A549 (cell line): Measurements from ENCODE around the gene KNDC1. TPM values are rescaled to one million over a fixed set of nuclear protein-coding genes. Genes with fewer than 3 reads are reported as not detected.

Source experiments
- ATAC-seq, 2 experiments: fragments of 200-7000 bp in 1 of 2; fragments of >200 bp in 1 of 2; cut with Nextera tagmentation in 1 of 2; cut with Tn5 transposase in 1 of 2; 3 replicates each; pipeline versions ENCODE4 v1.8.0 to v1.9.1; 2018 to 2020; ENCODE audit warnings: mild to moderate bottlenecking in 1 of 2, moderate library complexity in 1 of 2
- CTCF ChIA-PET: fragments of 300-600 bp; sonication (Branson Sonifier 250); formaldehyde crosslinking; extraction: SDS; loops from one replicate; lab custom pipeline; 2021; ENCODE audit warnings: antibody characterized with exemption, inconsistent platforms; lab: Yijun Ruan, JAX
- POLR2A ChIA-PET: fragments of 350-600 bp; formaldehyde crosslinking; extraction: SDS; loops from one replicate; lab custom pipeline; 2021; ENCODE audit warnings: antibody characterized with exemption, inconsistent platforms; lab: Yijun Ruan, JAX
- DNase-seq, 2 experiments: peaks; one replicate each; pipeline versions ENCODE4 v3.0.0 to v3.0.0-alpha.2; 2011 to 2016; ENCODE audit warnings: low read depth in 1 of 2, low spot score in 1 of 2
- FAIRE-seq: peaks from 2 replicates; lab custom pipeline; 2011; peaks lifted over from hg19 to GRCh38; lab: Jason Lieb, UNC
- H3K27ac ChIP-seq, 2 experiments: fragments of >200 bp; sonication (Bioruptor Twin); formaldehyde crosslinking; 3 replicates each; pipeline ENCODE4 v1.5.1; 2016 to 2017
- H3K4me1 ChIP-seq: fragments of >200 bp; sonication (Bioruptor Twin); formaldehyde crosslinking; 3 replicates; pipeline ENCODE4 v1.6.1; 2016
- H3K4me2 ChIP-seq: fragments of >200 bp; sonication (Bioruptor Twin); formaldehyde crosslinking; 3 replicates; pipeline ENCODE4 v1.6.1; 2016
- H3K4me3 ChIP-seq: fragments of >200 bp; sonication (Bioruptor Twin); formaldehyde crosslinking; 3 replicates; pipeline ENCODE4 v1.5.1; 2016
- H3K9me3 ChIP-seq: fragments of >200 bp; sonication (Bioruptor Twin); formaldehyde crosslinking; 3 replicates; pipeline ENCODE4 v1.6.1; 2016
- BHLHE40 ChIP-seq: IDR thresholded peaks from 2 replicates; pipeline ENCODE4 v1.6.1; 2012; ENCODE audit warnings: low read depth, low read length, inconsistent platforms
- CHD2 ChIP-seq: fragments of 150-350 bp; IDR thresholded peaks from 2 replicates; pipeline ENCODE4 v1.6.1; 2014; ENCODE audit warnings: low read length; ENCODE audit not compliant: partially characterized antibody
- CHD4 ChIP-seq: fragments of 200-600 bp; sonication (generic); IDR thresholded peaks from 2 replicates; pipeline ENCODE4 v1.6.1; 2016; ENCODE audit warnings: antibody characterized with exemption, mild to moderate bottlenecking, borderline replicate concordance
- GATA3 ChIP-seq: IDR thresholded peaks from 2 replicates; pipeline ENCODE4 v1.6.1; 2012; ENCODE audit warnings: borderline replicate concordance
- HDAC2 ChIP-seq: fragments of 200-600 bp; sonication (generic); IDR thresholded peaks from 2 replicates; pipeline ENCODE4 v1.6.1; 2016
- HES2 ChIP-seq: fragments of >200 bp; sonication (Bioruptor Twin); formaldehyde crosslinking; IDR thresholded peaks from 2 replicates; pipeline ENCODE4 v1.6.1; 2016
- HEYL ChIP-seq: fragments of 250-450 bp; sonication (Bioruptor Pico); IDR thresholded peaks from 2 replicates; pipeline ENCODE4 v1.8.0; 2021; ENCODE audit warnings: mild to moderate bottlenecking, moderate library complexity
- JUNB ChIP-seq: fragments of >200 bp; sonication (Bioruptor Twin); formaldehyde crosslinking; IDR thresholded peaks from 2 replicates; pipeline ENCODE4 v1.6.1; 2016
- MAFK ChIP-seq: fragments of 450-650 bp; IDR thresholded peaks from 2 replicates; pipeline ENCODE4 v1.6.1; 2014; ENCODE audit not compliant: partially characterized antibody
- MAZ ChIP-seq: fragments of 150-350 bp; IDR thresholded peaks from 2 replicates; pipeline ENCODE4 v1.6.1; 2014; ENCODE audit warnings: antibody characterized with exemption, low read depth, low read length, borderline replicate concordance
- PHF8 ChIP-seq: fragments of 200-600 bp; sonication (generic); IDR thresholded peaks from 2 replicates; pipeline ENCODE4 v1.6.1; 2016; ENCODE audit warnings: low read depth, mild to moderate bottlenecking, antibody characterized with exemption, moderate library complexity, borderline replicate concordance
- POLR2AphosphoS2 ChIP-seq: conservative IDR thresholded peaks from 2 replicates; pipeline ENCODE4 v1.6.1; 2012; ENCODE audit warnings: low read length, improper control_type of control experiment, inconsistent platforms
- RAD21 ChIP-seq, 2 experiments: fragments of >200 bp in 1 of 2; sonication (Bioruptor Twin) in 1 of 2; formaldehyde crosslinking in 1 of 2; IDR thresholded peaks in 1 of 2; conservative IDR thresholded peaks in 1 of 2; 2 replicates in 1 of 2; 3 replicates in 1 of 2; pipeline ENCODE4 v1.6.1; 2012 to 2018; ENCODE audit warnings: inconsistent platforms in 1 of 2
- RARB ChIP-seq: fragments of 250-450 bp; sonication (Bioruptor Pico); IDR thresholded peaks from 2 replicates; pipeline ENCODE4 v1.8.0; 2021; ENCODE audit warnings: mild to moderate bottlenecking, moderate library complexity
- SMC3 ChIP-seq: fragments of >200 bp; sonication (Bioruptor Twin); formaldehyde crosslinking; IDR thresholded peaks from 3 replicates; pipeline ENCODE4 v1.6.1; 2018; ENCODE audit warnings: inconsistent platforms
- TFCP2L1 ChIP-seq: fragments of 250-450 bp; sonication (Bioruptor Pico); IDR thresholded peaks from 2 replicates; pipeline ENCODE4 v1.5.0; 2021; ENCODE audit warnings: mild to moderate bottlenecking
- ZC3H11A ChIP-seq: fragments of 450-650 bp; IDR thresholded peaks from 2 replicates; pipeline ENCODE4 v1.6.1; 2014; ENCODE audit warnings: antibody characterized with exemption, mild to moderate bottlenecking
- ZFP36 ChIP-seq: fragments of 450-650 bp; IDR thresholded peaks from 2 replicates; pipeline ENCODE4 v1.6.1; 2014; ENCODE audit warnings: borderline replicate concordance; ENCODE audit not compliant: partially characterized antibody
- ZNF302 ChIP-seq: fragments of 250-450 bp; sonication (Bioruptor Pico); IDR thresholded peaks from 2 replicates; pipeline ENCODE4 v1.9.0; 2021; ENCODE audit warnings: inconsistent platforms, mild to moderate bottlenecking, moderate library complexity
- ZSCAN20 ChIP-seq: fragments of 250-450 bp; sonication (Bioruptor Pico); IDR thresholded peaks from 2 replicates; pipeline ENCODE4 v1.8.0; 2022; ENCODE audit warnings: mild to moderate bottlenecking, moderate library complexity
- WGBS: methylation state at CpG from one replicate; pipeline ENCODE4 v1.1.6; 2017; ENCODE audit errors: missing lambda C conversion rate; 5-methylcytosine and 5-hydroxymethylcytosine counted together
- polyA plus RNA-seq, 4 experiments: library from polyadenylated mRNA; depleted of rRNA in 3 of 4; stranded (reverse); fragments of >200 nt; fragmentation: RNase III in 1 of 4; extraction: RNeasy Plus Mini Kit Qiagen cat#74134 plus additional on column Dnase treatment in 1 of 4; gene quantifications; 2 replicates in 3 of 4; 3 replicates in 1 of 4; pipeline ENCODE4 v1.2.3, GENCODE V29; 2011 to 2017
- TF ChIP-seq, protein P1 (sequence below): fragments of 250-450 bp; sonication (Bioruptor Pico); IDR thresholded peaks from 2 replicates; pipeline ENCODE4 v1.5.0; 2021; ENCODE audit warnings: mild to moderate bottlenecking, moderate library complexity, borderline replicate concordance
- TF ChIP-seq, protein P2 (sequence below): fragments of 200-600 bp; sonication (generic); IDR thresholded peaks from 2 replicates; pipeline ENCODE4 v1.6.1; 2016; ENCODE audit warnings: antibody characterized with exemption, mild to moderate bottlenecking, moderate library complexity

KNDC1 gene
- polyA plus RNA-seq, 2 of the 4 experiments (the other 2 are of a cell fraction) = 0.56 to 0.63 TPM

DNA sequence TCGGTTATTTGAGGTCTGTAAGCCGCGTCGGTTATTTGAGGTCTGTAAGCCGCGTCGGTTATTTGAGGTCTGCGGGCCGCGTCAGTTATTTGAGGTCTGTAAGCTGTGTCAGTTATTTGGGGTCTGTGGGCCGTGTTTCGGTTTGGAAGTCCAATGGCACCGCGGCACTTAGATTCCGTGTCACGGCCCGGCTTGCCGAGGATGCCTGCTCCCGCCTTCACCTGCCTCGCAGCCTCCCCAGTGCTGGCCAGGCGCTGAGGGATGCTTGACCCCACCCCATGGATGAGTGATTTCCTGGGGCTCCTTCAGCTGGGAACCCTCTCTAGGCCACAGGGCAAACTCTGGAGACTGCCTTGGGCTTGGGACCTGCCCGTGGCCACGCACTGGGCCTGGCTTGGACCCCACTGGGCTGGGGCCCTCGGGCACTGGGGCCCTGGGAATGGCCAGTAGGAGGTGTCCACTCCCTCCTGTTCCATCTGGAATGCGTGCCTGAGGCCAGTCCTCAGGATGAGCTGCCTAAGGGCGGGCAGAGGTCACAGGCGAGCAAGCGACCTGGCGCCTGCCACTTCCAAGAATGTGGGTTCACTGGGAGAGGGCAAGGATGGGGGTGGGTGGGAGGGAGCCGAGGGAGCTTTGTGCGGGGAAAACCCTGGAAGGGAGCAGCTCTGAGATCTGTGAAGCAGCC, 46.7 kb upstream of the KNDC1 start:
- ChIA-PET CTCF (interaction anchor here (0.6 to 2.9 kb wide), 3 partner anchors 11 to 254 kb away, joined by 3 to 19 read pairs (median 4); partner anchors contain the start of gene CFAP46), POLR2A (no interaction called here)
- Histone ChIP-seq H3K4me1 (0 out of 3 replicates have a peak, but pooled peaks cover 6% of the 10 kb centered on the region), H3K4me3 (no peak overlapping the region), H3K4me2 (no peak overlapping the region), H3K9me3 (peaks cover 3% of the 10 kb centered on the region; the same call in 1 of the 3 replicates), H3K27ac (no peak overlapping the region)
- FAIRE-seq = no peak
- DNase-seq = no peak
- no peak for TF ChIP-seq BHLHE40
- TF ChIP-seq JUNB = no peak
- TF ChIP-seq GATA3 = no peak
- no peak for TF ChIP-seq CHD2
- no peak for TF ChIP-seq POLR2AphosphoS2
- 78% methylated on average over 28 of the region's 31 CpGs for WGBS
- no peak for ATAC-seq

DNA sequence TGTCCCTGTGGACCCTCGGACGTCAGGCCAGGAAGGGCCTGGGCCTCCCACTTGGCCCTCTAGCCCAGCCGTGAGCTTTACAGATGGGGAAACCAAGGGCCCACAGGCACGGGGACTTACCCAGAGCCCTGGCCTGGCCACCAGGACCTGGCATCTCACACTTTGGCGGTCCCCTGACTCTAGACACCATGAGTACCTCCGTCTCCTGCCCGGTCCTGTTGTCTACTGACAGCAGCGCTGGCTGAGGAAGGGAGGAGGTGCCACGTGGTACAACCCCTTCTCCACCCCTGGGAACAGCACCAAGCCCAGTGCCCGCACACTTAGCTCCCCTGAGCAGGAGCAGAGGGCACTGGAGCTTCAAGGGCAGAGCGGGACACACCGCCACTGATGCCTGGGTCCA, 46.2 kb upstream of the KNDC1 start:
- no peak for ATAC-seq
- POLR2A ChIA-PET = no interaction called here

GRCh38 chr10:133114251-133114650, 45.8 kb upstream of the KNDC1 start:
- DNase-seq (no peak), FAIRE-seq (no peak), ATAC-seq (no peak)
- no peaks in the 10 kb centered on the region for H3K9me3 ChIP-seq
- ChIA-PET POLR2A (no interaction called here), CTCF (interaction anchor here (0.8 to 2.9 kb wide), 3 partner anchors 10 to 174 kb away, joined by 3 to 19 read pairs (median 3); no protein-coding TSS in a partner anchor)
- no peak overlapping the region for H3K4me2 ChIP-seq
- 61% methylated on average over 17 of the region's 18 CpGs for WGBS
- H3K4me1 ChIP-seq = 0 out of 3 replicates have a peak, but pooled peaks cover 6% of the 10 kb centered on the region
- no peak overlapping the region for H3K27ac ChIP-seq
- H3K4me3 ChIP-seq = no peak overlapping the region
- TF ChIP-seq RAD21 (conservative IDR thresholded peaks at IDR 0.05 in 1 of 2, IDR thresholded peaks at IDR 0.05 in 1 of 2) = no peak
- no peak for TF ChIP-seq ZC3H11A
- no peak for TF ChIP-seq SMC3
- no peak for TF ChIP-seq ZFP36
- no peak for TF ChIP-seq MAZ
- no peak for TF ChIP-seq RARB (CRISPR knock-in tag)
- TF ChIP-seq CHD4 = no peak
- TF ChIP-seq, protein P1, sequence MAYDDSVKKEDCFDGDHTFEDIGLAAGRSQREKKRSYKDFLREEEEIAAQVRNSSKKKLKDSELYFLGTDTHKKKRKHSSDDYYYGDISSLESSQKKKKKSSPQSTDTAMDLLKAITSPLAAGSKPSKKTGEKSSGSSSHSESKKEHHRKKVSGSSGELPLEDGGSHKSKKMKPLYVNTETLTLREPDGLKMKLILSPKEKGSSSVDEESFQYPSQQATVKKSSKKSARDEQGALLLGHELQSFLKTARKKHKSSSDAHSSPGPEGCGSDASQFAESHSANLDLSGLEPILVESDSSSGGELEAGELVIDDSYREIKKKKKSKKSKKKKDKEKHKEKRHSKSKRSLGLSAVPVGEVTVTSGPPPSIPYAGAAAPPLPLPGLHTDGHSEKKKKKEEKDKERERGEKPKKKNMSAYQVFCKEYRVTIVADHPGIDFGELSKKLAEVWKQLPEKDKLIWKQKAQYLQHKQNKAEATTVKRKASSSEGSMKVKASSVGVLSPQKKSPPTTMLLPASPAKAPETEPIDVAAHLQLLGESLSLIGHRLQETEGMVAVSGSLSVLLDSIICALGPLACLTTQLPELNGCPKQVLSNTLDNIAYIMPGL = no peak
- TF ChIP-seq ZNF302 (CRISPR knock-in tag) = no peak
- no peak for TF ChIP-seq HES2
- no peak for TF ChIP-seq HEYL (CRISPR knock-in tag)
- no peak for TF ChIP-seq MAFK

More for the DNA sequence above, 46.2 kb upstream of the KNDC1 start:
- H3K4me2 ChIP-seq = no peak overlapping the region
- 68% methylated on average over 9 of the region's 12 CpGs for WGBS
- no peak for TF ChIP-seq SMC3
- TF ChIP-seq HDAC2 = no peak
- no peak for TF ChIP-seq MAFK
- TF ChIP-seq, protein P2, sequence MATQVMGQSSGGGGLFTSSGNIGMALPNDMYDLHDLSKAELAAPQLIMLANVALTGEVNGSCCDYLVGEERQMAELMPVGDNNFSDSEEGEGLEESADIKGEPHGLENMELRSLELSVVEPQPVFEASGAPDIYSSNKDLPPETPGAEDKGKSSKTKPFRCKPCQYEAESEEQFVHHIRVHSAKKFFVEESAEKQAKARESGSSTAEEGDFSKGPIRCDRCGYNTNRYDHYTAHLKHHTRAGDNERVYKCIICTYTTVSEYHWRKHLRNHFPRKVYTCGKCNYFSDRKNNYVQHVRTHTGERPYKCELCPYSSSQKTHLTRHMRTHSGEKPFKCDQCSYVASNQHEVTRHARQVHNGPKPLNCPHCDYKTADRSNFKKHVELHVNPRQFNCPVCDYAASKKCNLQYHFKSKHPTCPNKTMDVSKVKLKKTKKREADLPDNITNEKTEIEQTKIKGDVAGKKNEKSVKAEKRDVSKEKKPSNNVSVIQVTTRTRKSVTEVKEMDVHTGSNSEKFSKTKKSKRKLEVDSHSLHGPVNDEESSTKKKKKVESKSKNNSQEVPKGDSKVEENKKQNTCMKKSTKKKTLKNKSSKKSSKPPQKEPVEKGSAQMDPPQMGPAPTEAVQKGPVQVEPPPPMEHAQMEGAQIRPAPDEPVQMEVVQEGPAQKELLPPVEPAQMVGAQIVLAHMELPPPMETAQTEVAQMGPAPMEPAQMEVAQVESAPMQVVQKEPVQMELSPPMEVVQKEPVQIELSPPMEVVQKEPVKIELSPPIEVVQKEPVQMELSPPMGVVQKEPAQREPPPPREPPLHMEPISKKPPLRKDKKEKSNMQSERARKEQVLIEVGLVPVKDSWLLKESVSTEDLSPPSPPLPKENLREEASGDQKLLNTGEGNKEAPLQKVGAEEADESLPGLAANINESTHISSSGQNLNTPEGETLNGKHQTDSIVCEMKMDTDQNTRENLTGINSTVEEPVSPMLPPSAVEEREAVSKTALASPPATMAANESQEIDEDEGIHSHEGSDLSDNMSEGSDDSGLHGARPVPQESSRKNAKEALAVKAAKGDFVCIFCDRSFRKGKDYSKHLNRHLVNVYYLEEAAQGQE = no peak
- TF ChIP-seq ZSCAN20 (CRISPR knock-in tag) = no peak
- no peak for TF ChIP-seq PHF8
- TF ChIP-seq TFCP2L1 (CRISPR knock-in tag) = no peak
- TF ChIP-seq HES2 = no peak
- CTCF ChIA-PET = interaction anchor here (2.9 kb wide), 1 partner anchor 11 kb away, joined by 19 read pairs; no protein-coding TSS in a partner anchor
- no peaks in the 10 kb centered on the region for H3K9me3 ChIP-seq
- no peak for FAIRE-seq
- H3K4me3 ChIP-seq = no peak overlapping the region
- H3K27ac ChIP-seq = no peak overlapping the region
- DNase-seq = no peak
- H3K4me1 ChIP-seq = 0 out of 3 replicates have a peak, but pooled peaks cover 6% of the 10 kb centered on the region
